ENCODE measurements around the gene ADIPOR1.
"Not testable (repeated sequence)": the region's sequence is repeated elsewhere in the genome, so short reads cannot be mapped to it uniquely, and the experiment has no call there.

ADIPOR1 gene

DNA sequence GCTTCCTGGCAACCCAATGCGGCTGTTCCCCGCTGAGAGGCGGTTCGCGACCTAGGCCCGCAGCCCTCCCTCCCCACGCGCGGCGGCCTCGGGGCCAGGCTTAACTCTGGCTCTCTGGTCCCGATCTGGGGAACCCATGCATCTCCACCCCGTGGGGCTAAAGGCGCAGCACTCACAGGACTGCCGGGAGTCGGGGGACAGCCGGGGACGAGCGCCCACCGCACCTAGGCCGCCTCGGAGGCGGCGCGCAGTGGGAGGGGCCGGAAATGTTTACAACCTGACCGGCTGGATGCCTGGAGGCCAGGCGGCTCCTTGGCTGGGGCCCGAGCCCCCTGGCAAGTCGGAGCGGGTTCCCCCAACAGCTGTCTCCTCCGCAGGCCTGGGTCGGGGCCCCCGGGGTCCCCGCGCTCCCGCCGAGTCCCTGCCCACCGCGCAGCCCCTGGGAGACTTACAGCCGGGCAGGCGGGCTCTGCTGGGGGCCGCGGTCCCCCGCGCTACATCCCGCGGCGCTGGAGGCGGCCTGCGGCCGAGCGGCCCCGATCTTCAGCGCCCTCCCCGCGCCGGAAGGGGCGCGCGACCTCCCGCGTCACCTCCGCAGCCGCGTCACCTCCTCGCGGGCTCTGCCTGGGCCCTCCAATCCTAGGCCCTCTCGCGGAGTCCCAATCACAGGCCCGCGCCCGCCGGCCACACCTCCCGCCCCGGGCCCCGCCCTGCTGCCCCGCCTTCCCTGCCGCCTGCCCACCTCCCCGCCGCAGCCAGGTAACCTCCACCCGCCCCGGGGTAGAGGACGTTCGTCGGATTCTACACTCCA is at the start of gene ADIPOR1:
Gene ADIPOR1, minus strand, starts transcription at position 580 of the 811 bp plus-strand sequence. CDS start 7,242 bp downstream, outside the sequence.
- DNase-seq (ENCODE audit: low spot score) = peak; percentile 87

DNA sequence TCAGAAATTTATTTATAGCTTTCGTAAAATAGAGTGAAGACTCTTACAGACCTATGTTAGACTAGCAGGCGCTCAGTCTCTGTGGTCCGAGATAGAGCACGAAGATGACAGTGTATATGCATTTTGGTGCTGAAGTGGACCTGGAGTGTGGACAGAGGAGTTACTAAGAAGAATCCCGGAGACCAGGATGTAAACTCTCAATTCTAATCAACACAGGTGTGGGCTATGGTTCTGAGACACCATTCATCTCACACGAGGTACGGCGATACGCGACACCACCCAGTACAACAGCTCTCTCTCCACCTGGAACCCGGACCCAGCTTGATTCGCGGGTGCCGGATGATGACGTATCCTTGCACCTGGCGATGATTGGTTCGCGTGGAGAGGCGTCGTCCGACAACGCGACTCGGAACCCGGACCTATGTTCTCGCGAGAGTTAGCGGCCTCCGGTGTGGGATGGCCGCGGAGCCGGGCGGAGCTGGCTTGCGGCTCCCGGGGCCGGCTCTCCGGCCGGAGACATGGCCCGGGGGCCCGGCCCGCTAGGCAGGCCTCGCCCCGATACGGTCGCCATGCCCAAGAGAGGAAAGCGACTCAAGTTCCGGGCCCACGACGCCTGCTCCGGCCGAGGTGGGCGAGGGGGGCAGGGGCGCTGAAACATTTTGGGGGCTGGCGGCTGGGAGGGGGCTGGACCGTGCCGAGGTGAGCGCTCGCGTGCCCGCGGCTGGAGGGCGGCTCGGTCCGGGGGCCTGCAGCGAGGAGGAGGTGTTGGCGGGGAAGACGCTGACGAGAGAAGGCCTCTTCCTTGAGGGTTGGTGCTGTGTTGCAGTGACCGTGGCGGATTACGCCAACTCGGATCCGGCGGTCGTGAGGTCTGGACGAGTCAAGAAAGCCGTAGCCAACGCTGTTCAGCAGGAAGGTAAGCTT is 49.1 kb upstream of the ADIPOR1 start, which contains the start of gene TMEM183A:
Gene TMEM183A, plus strand, starts transcription at position 427 of the 924 bp plus-strand sequence. Its CDS starts 92 bp downstream, at position 519.
- peak; percentile 98 for DNase-seq (ENCODE audit: low spot score)

DNA sequence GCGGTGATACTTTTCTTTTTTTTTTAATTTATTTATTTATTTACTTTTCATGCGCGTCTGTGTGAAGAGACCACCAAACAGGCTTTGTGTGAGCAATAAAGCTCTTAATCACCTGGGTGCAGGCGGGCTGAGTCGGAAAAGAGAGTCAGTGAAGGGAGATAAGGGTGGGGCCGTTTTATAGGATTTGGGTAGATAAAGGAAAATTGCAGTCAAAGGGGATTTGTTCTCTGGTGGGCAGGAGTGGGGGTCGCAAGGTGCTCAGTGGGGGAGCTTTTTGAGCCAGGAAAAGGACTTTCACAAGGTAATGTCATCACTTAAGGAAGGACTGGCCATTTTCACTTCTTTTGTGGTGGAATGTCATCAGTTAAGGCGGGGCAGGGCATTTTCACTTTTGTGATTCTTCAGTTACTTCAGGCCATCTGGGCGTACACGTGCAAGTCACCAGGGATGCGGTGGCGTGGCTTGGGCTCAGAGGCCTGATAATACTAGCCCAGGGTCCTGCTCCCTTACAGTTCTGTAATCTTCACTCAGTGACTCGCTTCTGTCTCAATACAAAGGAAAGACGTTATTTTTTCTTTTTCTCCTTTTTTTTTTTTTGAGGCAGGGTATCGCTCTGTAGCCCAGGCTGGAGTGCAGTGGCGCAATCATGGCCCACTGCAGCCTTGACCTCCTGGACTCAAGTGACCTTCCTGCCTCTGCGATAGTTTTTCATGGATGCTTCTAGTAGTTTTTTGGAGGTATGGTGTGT is 47.5 kb upstream of the ADIPOR1 start:
- DNase-seq (ENCODE audit: low spot score) = not testable (repeated sequence)

- no peak for DNase-seq (ENCODE audit: low spot score)
Observed at GRCh38 chr1:203002951-203003350, 44.8 kb upstream of the ADIPOR1 start.

DNA sequence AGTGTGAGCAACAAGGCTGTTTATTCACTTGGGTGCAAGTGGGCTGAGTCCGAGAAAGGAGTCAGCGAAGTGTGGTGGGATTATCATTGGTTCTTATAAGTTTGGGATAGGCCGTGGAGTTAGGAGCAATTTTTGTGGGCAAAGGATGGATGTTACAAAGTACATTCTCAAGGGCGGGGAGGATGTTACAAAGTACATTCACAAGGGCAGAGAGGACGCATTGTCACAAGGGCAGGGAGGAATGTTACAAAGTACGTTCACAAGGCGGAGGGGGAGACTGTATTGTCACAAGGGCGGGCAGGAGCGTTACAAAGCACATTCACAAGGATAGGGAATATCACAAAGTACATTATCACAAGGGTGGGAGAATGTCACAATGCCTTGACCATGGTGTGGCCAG is 43.9 kb upstream of the ADIPOR1 start:
- no peak for DNase-seq (ENCODE audit: low spot score)

GRCh38 chr1:203000217-203000944 is 42.3 kb upstream of the ADIPOR1 start:
- no peak for DNase-seq (ENCODE audit: low spot score)

GRCh38 chr1:202998836-202999750 is 41.0 kb upstream of the ADIPOR1 start:
- peak; percentile 76 for DNase-seq (ENCODE audit: low spot score)

GRCh38 chr1:202994756-202995155 is 36.6 kb upstream of the ADIPOR1 start:
- DNase-seq (ENCODE audit: low spot score) = no peak

GRCh38 chr1:202991112-202991511 is 33.0 kb upstream of the ADIPOR1 start:
- DNase-seq (ENCODE audit: low spot score) = no peak

- no peak for DNase-seq (ENCODE audit: low spot score)
Observed at GRCh38 chr1:202989879-202990278, 31.8 kb upstream of the ADIPOR1 start.

GRCh38 chr1:202987922-202988583 is 29.9 kb upstream of the ADIPOR1 start:
- DNase-seq (ENCODE audit: low spot score) = no peak

DNA sequence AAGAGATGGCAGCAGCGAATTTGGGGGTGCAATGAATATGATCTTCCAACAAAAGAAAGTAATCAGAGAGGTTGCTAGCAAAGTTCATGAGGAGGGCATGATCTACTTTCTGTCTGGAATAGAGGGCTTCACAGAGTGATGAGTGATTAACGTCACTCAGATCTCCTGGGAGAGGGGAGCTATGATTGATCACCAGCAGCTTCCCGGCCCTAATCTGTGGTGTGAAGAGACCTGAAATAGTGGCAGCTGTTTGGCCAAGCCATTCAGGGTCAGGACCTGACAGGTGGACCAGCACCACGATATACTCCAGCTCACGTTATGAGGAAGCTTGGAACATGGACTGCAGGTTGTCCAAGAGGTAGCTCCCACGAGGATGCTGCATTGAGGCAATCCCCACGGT is 29.1 kb upstream of the ADIPOR1 start:
- DNase-seq (ENCODE audit: low spot score) = no peak

GRCh38 chr1:202986120-202986519 is 28.0 kb upstream of the ADIPOR1 start:
- DNase-seq (ENCODE audit: low spot score) = not testable (repeated sequence)

- no peak for DNase-seq (ENCODE audit: low spot score)
Observed at GRCh38 chr1:202982715-202983430, 24.8 kb upstream of the ADIPOR1 start.

DNA sequence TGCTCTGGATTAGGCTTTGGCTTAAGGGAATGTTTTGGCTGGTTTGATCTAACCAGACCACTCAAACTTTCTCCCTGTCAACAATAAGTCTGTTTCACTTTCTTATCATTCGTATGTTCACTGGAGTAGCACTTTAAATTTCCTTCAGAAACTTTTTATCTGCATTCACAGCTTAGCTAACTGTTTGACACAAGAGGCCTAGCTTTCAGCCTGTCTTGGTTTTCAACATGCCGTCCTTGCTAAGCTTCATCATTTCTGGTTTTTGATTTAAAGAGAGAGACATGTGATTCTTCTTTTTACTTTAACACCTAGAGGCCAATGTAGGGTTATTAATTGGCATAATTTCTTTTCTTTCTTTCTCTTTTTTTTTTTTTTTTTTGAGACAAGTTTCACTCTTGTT is 23.8 kb upstream of the ADIPOR1 start:
- DNase-seq (ENCODE audit: low spot score) = no peak

GRCh38 chr1:202979459-202979858 is 21.3 kb upstream of the ADIPOR1 start:
- no peak for DNase-seq (ENCODE audit: low spot score)

GRCh38 chr1:202976633-202977032 is 18.5 kb upstream of the ADIPOR1 start:
- no peak for DNase-seq (ENCODE audit: low spot score)

- DNase-seq (ENCODE audit: low spot score) = no peak
Observed at GRCh38 chr1:202974856-202975255, 16.7 kb upstream of the ADIPOR1 start.

DNA sequence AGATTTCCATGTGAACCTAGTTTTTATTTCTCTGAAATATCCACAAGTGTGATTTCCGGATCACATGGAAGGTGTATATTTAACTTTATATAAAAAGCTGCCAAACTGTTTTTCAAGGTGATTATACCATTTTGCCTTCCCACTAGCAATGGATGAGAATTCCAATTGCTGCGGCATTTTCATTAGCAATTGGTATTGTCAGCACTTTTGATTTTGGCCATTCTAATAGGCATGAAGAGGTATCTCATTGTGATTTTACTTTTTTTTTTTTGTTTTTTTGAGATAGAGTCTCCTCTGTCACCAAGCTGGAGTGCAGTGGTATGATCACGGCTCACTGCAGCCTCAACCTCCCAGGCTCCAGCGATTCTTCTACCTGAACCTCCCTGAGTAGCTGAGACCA is 13.9 kb upstream of the ADIPOR1 start:
- DNase-seq (ENCODE audit: low spot score) = no peak
